Activated gamma-delta T cell (primary cell): ENCODE results near the gene GRK4.
"Not testable (repeated sequence)": the region's sequence is repeated elsewhere in the genome, so short reads cannot be mapped to it uniquely, and the experiment has no call there.

Source experiments
- DNase-seq: peaks from one replicate; lab custom pipeline; 2025; lab: John Stamatoyannopoulos, UW

GRK4 gene

GRCh38 chr4:2930758-2931511 is 32.4 kb upstream of the GRK4 start:
- no peak for DNase-seq

- DNase-seq: peak; percentile 46
Observed at GRCh38 chr4:2931512-2932301, 31.7 kb upstream of the GRK4 start.

- no peak for DNase-seq
Observed at GRCh38 chr4:2932321-2932950, 30.9 kb upstream of the GRK4 start.

GRCh38 chr4:2932951-2933565 is 30.3 kb upstream of the GRK4 start:
- DNase-seq: no peak

- DNase-seq: peak; percentile 35
Observed at GRCh38 chr4:2933566-2934076, 29.8 kb upstream of the GRK4 start.

GRCh38 chr4:2934077-2934812 is 29.1 kb upstream of the GRK4 start:
- DNase-seq: peak; percentile 50

GRCh38 chr4:2934813-2935761 is 28.3 kb upstream of the GRK4 start:
- DNase-seq: peak; percentile 89

- DNase-seq: no peak
Observed at GRCh38 chr4:2935762-2936743, 27.3 kb upstream of the GRK4 start.

GRCh38 chr4:2936773-2937145 is 26.6 kb upstream of the GRK4 start:
- peak; percentile 14 for DNase-seq

GRCh38 chr4:2937146-2937857 is 26.1 kb upstream of the GRK4 start:
- no peak for DNase-seq

- DNase-seq: no peak
Observed at GRCh38 chr4:2937986-2938385, 25.4 kb upstream of the GRK4 start.

- not testable (repeated sequence) for DNase-seq
Observed at GRCh38 chr4:2938411-2938810, 25.0 kb upstream of the GRK4 start.

GRCh38 chr4:2938906-2939305 is 24.5 kb upstream of the GRK4 start:
- DNase-seq: no peak

- DNase-seq: no peak
Observed at GRCh38 chr4:2939383-2940243, 23.8 kb upstream of the GRK4 start.

GRCh38 chr4:2940267-2941137 is 22.9 kb upstream of the GRK4 start:
- no peak for DNase-seq
